ENCODE measurements around the gene SCAMP1. TPM values are rescaled to one million over a fixed set of nuclear protein-coding genes. Genes with fewer than 3 reads are reported as not detected.

SCAMP1 gene
- polyA plus RNA-seq, 3 donors, result 5.4 to 52.4 (median 47.8) TPM

DNA sequence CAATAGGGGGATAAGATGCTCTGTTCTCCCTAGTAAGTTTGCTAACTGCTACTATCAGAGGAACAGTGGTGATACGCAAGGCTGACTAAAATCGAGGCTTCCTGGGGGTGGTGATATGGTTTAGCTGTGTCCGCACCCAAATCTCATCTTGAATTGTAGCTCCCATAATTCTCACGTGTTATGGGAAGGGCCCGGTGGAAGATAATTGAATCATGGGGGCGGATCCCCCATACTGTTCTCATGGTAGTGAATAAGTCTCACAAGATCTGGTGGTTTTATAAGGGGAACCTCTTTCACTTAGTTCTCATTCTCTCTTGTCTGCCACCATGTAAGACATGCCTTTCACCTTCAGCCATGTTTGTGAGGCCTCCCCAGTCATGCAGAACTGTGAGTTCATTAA, 153.0 kb downstream of the SCAMP1 start:
- H3K4me1 ChIP-seq (ENCODE audit: control insufficient read depth in 1 of 2, insufficient read depth in 2 of 2, low read length in 2 of 2), result peaks cover 43 to 47% of the 10 kb centered on the region in 2 donors
- Mint-ChIP-seq H3K36me3 (peaks cover 9 to 29% of the 10 kb centered on the region in 2 donors), H3K4me3 (no peak overlapping the region), H3K9me3 (peaks cover 0 to 10% (median 4%) of the 10 kb centered on the region in 7 donors), H3K4me1 (peaks cover 46% of the 10 kb centered on the region), H3K27me3 (ENCODE audit: low read depth in 3 of 3) (peaks cover 0 to 3% (median 3%) of the 10 kb centered on the region in 3 donors), H3K27ac (peak overlapping the region in 2 of 7 donors; percentile 12 to 45)
- H3K4me2 ChIP-seq (replicated peaks; ENCODE audit: extremely low read depth, low read length, poor library complexity, severe bottlenecking), result no peak overlapping the region
- H3K36me3 ChIP-seq (replicated peaks in 1 of 2; ENCODE audit: control insufficient read depth in 1 of 2, insufficient read depth in 2 of 2, low read length in 2 of 2), result no peaks in the 10 kb centered on the region
- H3K27me3 ChIP-seq (ENCODE audit: control insufficient read depth in 2 of 2, insufficient read depth in 2 of 2, low read length in 2 of 2), result no peaks in the 10 kb centered on the region
- H2AFZ ChIP-seq (ENCODE audit: insufficient read depth, low read depth, low read length, poor library complexity, severe bottlenecking), result no peak overlapping the region
- no peak overlapping the region for H3K27ac ChIP-seq (ENCODE audit: low read depth in 1 of 2, low read length in 2 of 2)
- intact Hi-C loops (cut with micrococcal nuclease), result loop anchor here in 1 of 2 donors (2.0 kb wide), 1 partner anchor 13 kb away; no protein-coding TSS in a partner anchor
- TF ChIP-seq CTCF (IDR thresholded peaks at IDR 0.05), result no peak
- WGBS (ENCODE audit: insufficient coverage), result 100% methylated on average over 1 of the region's 6 CpGs
- peaks cover 11% of the 10 kb centered on the region for H3K79me2 ChIP-seq (ENCODE audit: insufficient read depth, low read length)
- H3K9me3 ChIP-seq (replicated peaks in 1 of 2; ENCODE audit: control insufficient read depth in 1 of 2, insufficient read depth in 1 of 2, low read length in 2 of 2), result no peaks in the 10 kb centered on the region
- H3K4me3 ChIP-seq (replicated peaks in 1 of 3; ENCODE audit: low read depth in 2 of 3, low read length in 3 of 3), result no peak overlapping the region
- no peak for DNase-seq
- H3K9ac ChIP-seq (ENCODE audit: insufficient read depth, low read length, poor library complexity, severe bottlenecking), result no peak overlapping the region
- no peaks in the 10 kb centered on the region for H4K20me1 ChIP-seq (ENCODE audit: insufficient read depth, low read length)

GRCh38 chr5:78514427-78515330, 154.3 kb downstream of the SCAMP1 start:
- Histone ChIP-seq H3K36me3 (replicated peaks in 1 of 2; ENCODE audit: control insufficient read depth in 1 of 2, insufficient read depth in 2 of 2, low read length in 2 of 2) (no peaks in the 10 kb centered on the region), H3K4me3 (replicated peaks in 1 of 3; ENCODE audit: low read depth in 2 of 3, low read length in 3 of 3) (no peak overlapping the region), H3K27ac (ENCODE audit: low read depth in 1 of 2, low read length in 2 of 2) (no peak overlapping the region), H3K79me2 (ENCODE audit: insufficient read depth, low read length) (peaks cover 3% of the 10 kb centered on the region), H3K9ac (ENCODE audit: insufficient read depth, low read length, poor library complexity, severe bottlenecking) (no peak overlapping the region), H3K4me2 (replicated peaks; ENCODE audit: extremely low read depth, low read length, poor library complexity, severe bottlenecking) (no peak overlapping the region), H2AFZ (ENCODE audit: insufficient read depth, low read depth, low read length, poor library complexity, severe bottlenecking) (no peak overlapping the region), H3K27me3 (ENCODE audit: control insufficient read depth in 2 of 2, insufficient read depth in 2 of 2, low read length in 2 of 2) (no peaks in the 10 kb centered on the region), H3K9me3 (replicated peaks in 1 of 2; ENCODE audit: control insufficient read depth in 1 of 2, insufficient read depth in 1 of 2, low read length in 2 of 2) (no peaks in the 10 kb centered on the region), H3K4me1 (ENCODE audit: control insufficient read depth in 1 of 2, insufficient read depth in 2 of 2, low read length in 2 of 2) (peaks cover 31 to 34% of the 10 kb centered on the region in 2 donors), H4K20me1 (ENCODE audit: insufficient read depth, low read length) (no peaks in the 10 kb centered on the region)
- Mint-ChIP-seq H3K4me3 (no peak overlapping the region), H3K36me3 (peaks cover 10 to 26% of the 10 kb centered on the region in 2 donors), H3K9me3 (peaks cover 0 to 10% (median 4%) of the 10 kb centered on the region in 7 donors), H3K27me3 (ENCODE audit: low read depth in 3 of 3) (peaks cover 0 to 3% (median 1%) of the 10 kb centered on the region in 3 donors), H3K27ac (peak overlapping the region in 1 of 7 donors; percentile 15), H3K4me1 (peaks cover 33% of the 10 kb centered on the region)
- WGBS (ENCODE audit: insufficient coverage), result 100% methylated on average over 5 of the region's 8 CpGs
- no peak for DNase-seq
- intact Hi-C loops (cut with micrococcal nuclease), result no loop called here
- TF ChIP-seq CTCF (IDR thresholded peaks at IDR 0.05), result no peak

All from CD14-positive monocyte (primary cell).